IgD-negative memory B cell (primary cell): ENCODE results near the gene CDC42EP2. TPM values are rescaled to one million over a fixed set of nuclear protein-coding genes. Genes with fewer than 3 reads are reported as not detected.

Experiments
- H3K27ac Mint-ChIP-seq, 3 donors: one replicate each; pipeline ENCODE4 v1.8.0; 2020 to 2022; ENCODE audit warnings: mild to moderate bottlenecking in 3 of 3, mixed read lengths in 3 of 3, moderate library complexity in 1 of 3
- H3K27me3 Mint-ChIP-seq: one replicate; pipeline ENCODE4 v1.8.0; 2021; ENCODE audit warnings: mixed read lengths
- H3K36me3 Mint-ChIP-seq: one replicate; pipeline ENCODE4 v1.8.0; 2020; ENCODE audit warnings: mild to moderate bottlenecking, mixed read lengths
- H3K4me1 Mint-ChIP-seq, 3 donors: one replicate each; pipeline ENCODE4 v1.8.0; 2020 to 2022; ENCODE audit warnings: mixed read lengths in 3 of 3, mild to moderate bottlenecking in 1 of 3
- H3K4me3 Mint-ChIP-seq, 4 donors: one replicate each; pipeline ENCODE4 v1.8.0; 2020 to 2022; ENCODE audit warnings: mild to moderate bottlenecking in 4 of 4, mixed read lengths in 4 of 4, moderate library complexity in 3 of 4
- H3K9me3 Mint-ChIP-seq, 3 donors: one replicate each; pipeline ENCODE4 v1.8.0; 2020 to 2021; ENCODE audit warnings: mixed read lengths in 3 of 3, mild to moderate bottlenecking in 1 of 3
- polyA plus RNA-seq: library from polyadenylated mRNA; unstranded; fragments of 300-500 nt; fragmentation: Illumina TruSeq; gene quantifications from one replicate; pipeline ENCODE4 v1.2.3, GENCODE V29; 2021

Gene CDC42EP2
- polyA plus RNA-seq, 1 donor from 2014 or later = not detected

GRCh38 chr11:65307298-65308229 lies 7.1 kb upstream of the CDC42EP2 start:
- no peak overlapping the region for H3K4me3 Mint-ChIP-seq
- H3K27me3 Mint-ChIP-seq = no peaks in the 10 kb centered on the region
- H3K9me3 Mint-ChIP-seq = no peaks in the 10 kb centered on the region
- peaks cover 0 to 1% (median 0%) of the 10 kb centered on the region in 3 donors for H3K4me1 Mint-ChIP-seq
- H3K36me3 Mint-ChIP-seq = peaks cover 3% of the 10 kb centered on the region
- no peak overlapping the region for H3K27ac Mint-ChIP-seq

- Mint-ChIP-seq H3K4me1 (peaks cover 0 to 1% (median 0%) of the 10 kb centered on the region in 3 donors), H3K4me3 (no peak overlapping the region), H3K9me3 (no peaks in the 10 kb centered on the region), H3K27me3 (peaks cover 2% of the 10 kb centered on the region), H3K36me3 (peaks cover 3% of the 10 kb centered on the region), H3K27ac (no peak overlapping the region)
Observed at GRCh38 chr11:65308281-65308891, 6.3 kb upstream of the CDC42EP2 start.

GRCh38 chr11:65309006-65309405 lies 5.7 kb upstream of the CDC42EP2 start:
- H3K4me3 Mint-ChIP-seq = no peak overlapping the region
- peaks cover 0 to 1% (median 0%) of the 10 kb centered on the region in 3 donors for H3K4me1 Mint-ChIP-seq
- no peaks in the 10 kb centered on the region for H3K36me3 Mint-ChIP-seq
- H3K27me3 Mint-ChIP-seq = peaks cover 3% of the 10 kb centered on the region
- no peak overlapping the region for H3K27ac Mint-ChIP-seq
- H3K9me3 Mint-ChIP-seq = no peaks in the 10 kb centered on the region

- H3K9me3 Mint-ChIP-seq = no peaks in the 10 kb centered on the region
- H3K27ac Mint-ChIP-seq = no peak overlapping the region
- H3K4me1 Mint-ChIP-seq = peaks cover 0 to 4% (median 3%) of the 10 kb centered on the region in 3 donors
- no peak overlapping the region for H3K4me3 Mint-ChIP-seq
- H3K27me3 Mint-ChIP-seq = peaks cover 7% of the 10 kb centered on the region
- no peaks in the 10 kb centered on the region for H3K36me3 Mint-ChIP-seq
Observed at GRCh38 chr11:65310215-65310614, 4.5 kb upstream of the CDC42EP2 start.

- no peaks in the 10 kb centered on the region for H3K36me3 Mint-ChIP-seq
- no peaks in the 10 kb centered on the region for H3K9me3 Mint-ChIP-seq
Observed at GRCh38 chr11:65310736-65311135, 3.9 kb upstream of the CDC42EP2 start.

GRCh38 chr11:65311170-65311678 lies 3.4 kb upstream of the CDC42EP2 start:
- H3K27ac Mint-ChIP-seq = no peak overlapping the region
- H3K36me3 Mint-ChIP-seq = no peaks in the 10 kb centered on the region
- no peaks in the 10 kb centered on the region for H3K9me3 Mint-ChIP-seq
- H3K4me1 Mint-ChIP-seq = peaks cover 5 to 7% (median 5%) of the 10 kb centered on the region in 3 donors
- peaks cover 7% of the 10 kb centered on the region for H3K27me3 Mint-ChIP-seq
- peak overlapping the region in 1 of 4 donors; percentile 79 for H3K4me3 Mint-ChIP-seq

More at GRCh38 chr11:65310736-65311135, 3.9 kb upstream of the CDC42EP2 start:
- H3K4me3 Mint-ChIP-seq = no peak overlapping the region
- H3K4me1 Mint-ChIP-seq = peaks cover 1 to 5% (median 3%) of the 10 kb centered on the region in 3 donors
- no peak overlapping the region for H3K27ac Mint-ChIP-seq
- H3K27me3 Mint-ChIP-seq = peaks cover 7% of the 10 kb centered on the region

GRCh38 chr11:65315204-65315865 lies 669 bp downstream of the CDC42EP2 start:
- H3K27me3 Mint-ChIP-seq = peaks cover 7% of the 10 kb centered on the region
- peak overlapping the region in 2 of 3 donors; percentile 56 to 57 for H3K27ac Mint-ChIP-seq
- H3K36me3 Mint-ChIP-seq = no peaks in the 10 kb centered on the region
- peak overlapping the region; percentile 80 to 90 (median 86) for H3K4me3 Mint-ChIP-seq
- H3K9me3 Mint-ChIP-seq = no peaks in the 10 kb centered on the region
- H3K4me1 Mint-ChIP-seq = peaks cover 5 to 6% (median 5%) of the 10 kb centered on the region in 3 donors

GRCh38 chr11:65315866-65316226 lies 1.2 kb downstream of the CDC42EP2 start:
- H3K27me3 Mint-ChIP-seq = peaks cover 7% of the 10 kb centered on the region
- H3K9me3 Mint-ChIP-seq = no peaks in the 10 kb centered on the region
- H3K4me3 Mint-ChIP-seq = peak overlapping the region; percentile 61 to 86 (median 82)
- H3K27ac Mint-ChIP-seq = peak overlapping the region in 2 of 3 donors; percentile 56 to 57
- H3K36me3 Mint-ChIP-seq = no peaks in the 10 kb centered on the region
- peaks cover 5 to 6% (median 5%) of the 10 kb centered on the region in 3 donors for H3K4me1 Mint-ChIP-seq

- peak overlapping the region; percentile 61 to 86 (median 76) for H3K4me3 Mint-ChIP-seq
Observed at GRCh38 chr11:65316227-65317024, 1.8 kb downstream of the CDC42EP2 start.

GRCh38 chr11:65317025-65317786 lies 2.5 kb downstream of the CDC42EP2 start:
- H3K27ac Mint-ChIP-seq = peak overlapping the region in 1 of 3 donors; percentile 35
- peak overlapping the region in 1 of 4 donors; percentile 86 for H3K4me3 Mint-ChIP-seq
- peaks cover 5 to 6% (median 5%) of the 10 kb centered on the region in 3 donors for H3K4me1 Mint-ChIP-seq
- H3K9me3 Mint-ChIP-seq = no peaks in the 10 kb centered on the region
- peaks cover 7% of the 10 kb centered on the region for H3K27me3 Mint-ChIP-seq
- H3K36me3 Mint-ChIP-seq = no peaks in the 10 kb centered on the region

More at GRCh38 chr11:65316227-65317024, 1.8 kb downstream of the CDC42EP2 start:
- Mint-ChIP-seq H3K36me3 (no peaks in the 10 kb centered on the region), H3K27ac (peak overlapping the region in 1 of 3 donors; percentile 56), H3K9me3 (no peaks in the 10 kb centered on the region), H3K27me3 (peaks cover 7% of the 10 kb centered on the region), H3K4me1 (peaks cover 5 to 6% (median 5%) of the 10 kb centered on the region in 3 donors)

- Mint-ChIP-seq H3K4me3 (no peak overlapping the region), H3K27ac (no peak overlapping the region), H3K9me3 (no peaks in the 10 kb centered on the region), H3K4me1 (peaks cover 3 to 5% (median 4%) of the 10 kb centered on the region in 3 donors), H3K27me3 (peaks cover 3% of the 10 kb centered on the region), H3K36me3 (no peaks in the 10 kb centered on the region)
Observed at GRCh38 chr11:65320386-65321075, 5.9 kb downstream of the CDC42EP2 start.

GRCh38 chr11:65321076-65321475 lies 6.4 kb downstream of the CDC42EP2 start:
- Mint-ChIP-seq H3K9me3 (no peaks in the 10 kb centered on the region), H3K27me3 (peaks cover 3% of the 10 kb centered on the region), H3K27ac (no peak overlapping the region), H3K4me1 (peaks cover 0 to under 1% (median 0%) of the 10 kb centered on the region in 3 donors), H3K4me3 (no peak overlapping the region), H3K36me3 (no peaks in the 10 kb centered on the region)
